GM19023 (cell line): Measurements from ENCODE around the gene LDLRAD4.

ENCODE experiments used
- ATAC-seq: cut with Tn5 transposase; IDR thresholded peaks from one replicate; pipeline ENCODE4 v1.9.1; 2021; ENCODE audit warnings: mild to moderate bottlenecking, moderate library complexity; ENCODE audit not compliant: unreplicated experiment

The LDLRAD4 gene

DNA sequence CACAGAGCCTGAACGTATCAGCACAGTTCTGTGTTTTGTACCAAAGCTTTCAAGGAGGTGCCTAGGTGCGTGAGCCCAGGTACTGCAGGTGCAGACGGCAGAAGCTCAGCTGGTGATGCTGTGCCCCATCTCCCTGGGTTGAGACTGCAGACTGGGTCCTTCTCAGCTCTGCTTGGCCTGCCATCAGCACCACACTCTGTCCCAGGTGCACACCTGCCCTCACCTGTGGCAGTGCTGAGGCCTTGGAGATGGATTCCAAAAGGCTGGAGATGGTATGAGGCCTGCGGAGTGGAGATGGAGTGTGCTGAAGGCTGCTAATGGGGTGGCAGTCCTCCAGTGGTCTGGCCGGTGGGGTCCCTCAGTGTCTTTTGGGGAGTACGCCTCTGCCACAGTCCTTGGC is 9.3 kb downstream of the LDLRAD4 start:
- ATAC-seq: no peak

DNA sequence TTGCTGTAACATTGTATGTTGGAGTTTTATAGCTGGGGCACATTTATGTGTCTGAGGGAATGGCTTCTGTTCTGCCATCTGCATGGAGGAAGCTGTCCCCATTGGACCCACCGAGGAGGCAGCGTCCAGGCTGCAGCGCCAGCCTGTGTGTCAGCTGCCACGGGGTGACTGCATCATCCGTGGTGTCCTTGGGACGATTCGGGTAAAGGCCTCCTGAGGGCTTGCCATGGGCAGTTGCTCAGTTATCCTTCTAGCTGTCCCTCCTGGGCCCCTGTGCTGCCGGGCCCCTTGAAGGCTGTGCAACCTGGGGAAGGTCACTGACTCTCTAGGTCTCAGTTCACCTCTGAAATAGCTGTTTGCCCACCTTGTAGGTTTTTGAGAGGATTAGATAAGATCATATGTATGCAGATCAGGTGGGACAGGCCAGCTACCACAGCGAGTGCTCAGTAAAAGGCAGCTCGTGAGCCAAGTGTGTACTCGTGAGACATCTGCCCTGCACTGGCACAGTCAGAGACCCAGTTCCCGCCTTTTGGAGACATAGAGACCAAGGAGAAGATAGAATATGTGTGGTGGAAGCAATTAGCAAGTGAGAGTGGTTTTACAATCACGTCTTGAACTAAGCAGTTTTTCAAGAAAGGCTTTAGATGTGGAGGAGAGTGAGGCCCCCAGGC is 10.6 kb downstream of the LDLRAD4 start:
- no peak for ATAC-seq

DNA sequence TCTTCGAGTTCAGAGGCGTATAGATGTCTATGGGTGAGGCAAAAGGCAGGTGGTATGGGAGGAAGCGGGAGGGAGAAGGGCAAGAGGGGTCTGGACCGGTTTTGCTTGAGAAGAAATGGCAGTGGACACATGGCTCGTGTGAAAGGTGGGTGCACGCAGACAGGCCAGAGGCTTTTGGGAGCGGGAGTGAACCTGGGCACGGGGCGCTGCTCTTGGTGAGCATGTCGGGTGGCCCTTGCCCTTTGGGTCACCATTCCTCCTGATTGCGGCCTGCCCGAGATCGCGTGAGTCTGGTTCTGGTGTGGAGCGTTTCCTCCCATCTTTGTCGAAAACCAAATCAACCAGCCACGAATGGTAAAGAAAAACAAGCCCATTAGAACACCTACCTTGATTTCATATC is 12.6 kb downstream of the LDLRAD4 start:
- no peak for ATAC-seq

DNA sequence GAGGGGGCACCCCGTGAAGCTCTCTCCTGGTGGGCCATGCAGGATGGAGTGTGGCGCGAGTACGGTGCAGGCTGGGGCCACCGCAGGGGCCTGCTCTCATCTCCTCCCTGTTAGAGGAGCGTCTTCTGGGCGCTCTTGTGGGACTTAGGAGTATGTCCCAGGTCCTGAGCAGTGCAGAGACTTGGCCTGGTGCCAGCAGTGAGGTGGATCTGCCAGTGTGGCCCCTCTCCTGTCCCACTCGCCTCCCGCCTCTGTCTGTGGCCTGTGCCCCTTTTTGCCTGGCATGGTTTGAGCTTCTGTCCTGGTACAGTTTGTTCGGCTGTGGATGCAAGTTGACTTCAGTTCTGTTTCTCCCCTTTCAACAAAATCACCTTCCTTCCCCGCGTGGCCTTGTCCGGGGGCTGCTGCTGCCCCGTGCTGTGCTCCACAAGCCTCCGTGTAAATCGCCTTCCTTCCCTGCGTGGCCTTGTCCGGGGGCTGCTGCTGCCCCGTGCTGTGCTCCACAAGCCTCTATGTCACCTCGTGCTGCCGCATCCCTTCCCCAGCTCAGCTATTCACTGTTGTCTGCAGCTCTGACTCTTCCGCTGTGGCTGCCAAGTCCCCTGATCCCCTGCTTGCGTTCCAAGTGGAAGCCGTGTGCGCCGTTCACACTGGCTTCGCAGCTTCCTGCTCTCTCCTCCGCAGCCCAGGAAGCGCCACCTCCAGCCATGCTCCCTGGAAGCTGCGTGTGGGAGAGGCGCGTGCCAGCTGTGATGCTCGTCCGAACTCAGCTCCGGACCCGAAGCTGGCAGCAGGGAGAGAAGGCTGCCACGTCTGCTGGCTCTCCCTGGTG is 13.7 kb downstream of the LDLRAD4 start:
- no peak for ATAC-seq

DNA sequence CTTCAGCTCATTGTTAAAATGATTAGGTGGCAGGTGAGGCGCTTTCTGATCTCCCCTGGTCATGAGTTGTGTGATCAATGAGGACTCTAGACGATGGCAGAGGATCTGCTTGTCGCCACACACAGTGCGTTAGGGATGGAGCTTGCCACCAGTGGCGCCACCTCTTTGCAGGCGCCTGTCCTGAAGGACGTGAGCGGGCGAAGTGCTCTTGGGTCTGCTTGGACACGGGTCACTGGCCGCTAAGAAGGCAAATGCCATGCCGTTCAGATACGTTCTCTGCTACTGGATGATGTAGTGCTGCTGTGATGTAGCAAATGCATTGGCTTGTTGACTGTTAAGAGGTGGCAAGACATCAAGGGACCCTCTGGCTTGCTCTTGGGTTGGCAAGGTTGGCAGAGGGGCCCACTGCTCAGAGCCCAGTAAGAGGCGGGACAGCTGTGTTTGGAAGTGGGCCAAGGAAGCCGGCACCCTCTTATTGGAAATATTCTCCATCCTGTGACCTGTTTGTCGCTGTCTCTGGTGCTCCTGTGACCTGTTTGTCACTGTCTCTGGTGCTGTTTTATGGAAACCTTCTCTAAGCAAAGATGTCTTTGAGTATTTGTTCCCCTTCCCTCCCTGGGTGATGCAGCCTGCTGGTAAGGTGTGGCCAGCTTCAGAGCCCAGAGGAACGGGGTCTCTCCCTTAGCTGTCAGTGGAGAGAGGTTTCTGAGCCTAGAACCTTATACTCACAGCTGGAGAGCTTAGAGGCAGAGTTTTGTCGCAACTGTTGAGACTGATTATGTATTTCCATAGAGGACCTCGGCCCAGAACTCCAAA is 14.6 kb downstream of the LDLRAD4 start:
- ATAC-seq: no peak

DNA sequence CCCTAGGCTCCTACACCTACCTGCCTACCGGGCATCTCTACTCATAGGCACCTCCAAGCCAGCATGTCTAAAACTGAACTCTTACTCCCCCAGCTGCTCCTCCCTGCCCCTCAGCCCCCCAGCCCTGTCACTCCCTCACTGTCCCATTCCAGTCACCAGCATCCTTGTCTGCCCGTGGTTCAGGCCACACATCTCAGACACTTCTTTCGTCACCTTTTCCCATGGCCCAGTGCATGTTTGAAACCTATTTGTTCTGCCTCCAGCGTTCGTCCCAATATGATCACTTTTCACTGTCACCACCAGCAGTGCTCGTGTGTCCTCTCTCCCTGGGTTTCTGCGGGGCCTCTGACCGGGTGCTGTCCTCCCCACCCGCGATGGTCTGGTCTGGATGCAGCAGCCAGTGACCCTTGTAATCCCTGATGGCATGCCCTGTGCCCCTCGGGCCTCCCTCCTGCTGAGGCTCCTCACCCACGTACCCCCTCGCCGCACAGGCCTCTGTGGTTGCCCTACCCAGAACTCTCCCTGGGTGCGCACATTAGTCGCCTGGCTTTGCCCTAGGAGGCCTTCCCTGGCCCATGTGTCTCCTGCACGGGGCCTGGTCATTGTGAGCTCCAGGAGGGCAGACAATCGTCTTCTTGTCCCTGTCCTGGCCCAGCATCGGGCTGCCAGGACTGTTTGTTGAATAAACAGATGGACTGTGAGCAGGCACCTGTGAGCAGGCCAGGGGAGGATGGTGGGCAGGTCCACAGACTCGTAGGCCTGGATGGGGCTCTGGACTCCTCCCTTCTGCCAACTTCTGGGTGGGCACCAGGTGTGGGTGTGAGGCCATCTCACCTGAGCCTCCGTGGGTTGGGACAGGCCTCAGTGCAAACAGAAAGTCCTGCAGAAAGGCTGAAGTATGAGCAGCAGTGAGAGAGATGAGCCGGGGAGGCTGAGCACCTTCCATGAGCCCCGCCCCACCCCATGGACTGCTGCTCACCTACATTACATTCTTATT is 15.5 kb downstream of the LDLRAD4 start:
- no peak for ATAC-seq

DNA sequence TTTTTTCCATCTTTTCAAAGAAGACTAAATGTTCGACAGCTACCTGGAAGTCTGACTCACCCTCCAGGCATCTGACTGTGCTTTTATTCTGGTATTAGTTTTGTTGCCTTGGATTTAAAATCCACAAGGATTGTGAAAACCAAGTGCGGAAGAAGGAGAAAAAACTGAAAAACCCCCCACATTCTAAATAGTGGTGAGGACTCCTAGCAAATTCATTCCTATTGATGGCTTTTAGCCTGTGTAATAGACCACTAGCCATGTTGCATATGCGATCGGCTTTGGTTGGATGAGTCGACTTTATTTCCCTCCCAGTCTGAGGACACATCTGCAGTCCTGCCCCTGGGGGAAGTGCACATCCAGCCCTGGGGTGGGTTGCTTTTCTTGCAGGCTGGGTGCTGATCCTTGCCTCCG is 16.9 kb downstream of the LDLRAD4 start:
- ATAC-seq: no peak

DNA sequence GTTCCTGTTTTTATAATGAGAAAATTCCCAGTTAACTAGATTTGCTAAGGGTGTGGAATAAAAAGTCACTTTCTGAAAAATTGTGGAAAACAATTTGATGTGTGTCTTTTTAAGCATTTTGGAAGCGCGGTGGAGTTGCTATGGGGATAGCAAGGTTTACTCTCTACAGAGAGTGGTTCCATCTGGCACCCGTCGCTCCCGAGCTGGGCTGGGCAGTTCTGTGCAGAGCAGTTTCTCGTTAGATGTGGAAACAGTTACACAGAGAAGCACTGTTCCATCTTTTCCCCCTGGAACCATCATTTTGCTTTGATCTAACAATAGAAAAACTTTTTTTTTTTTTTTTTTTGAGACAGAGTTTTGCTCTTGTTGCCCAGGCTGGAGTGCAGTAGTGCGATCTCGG is 17.4 kb downstream of the LDLRAD4 start:
- ATAC-seq: no peak

DNA sequence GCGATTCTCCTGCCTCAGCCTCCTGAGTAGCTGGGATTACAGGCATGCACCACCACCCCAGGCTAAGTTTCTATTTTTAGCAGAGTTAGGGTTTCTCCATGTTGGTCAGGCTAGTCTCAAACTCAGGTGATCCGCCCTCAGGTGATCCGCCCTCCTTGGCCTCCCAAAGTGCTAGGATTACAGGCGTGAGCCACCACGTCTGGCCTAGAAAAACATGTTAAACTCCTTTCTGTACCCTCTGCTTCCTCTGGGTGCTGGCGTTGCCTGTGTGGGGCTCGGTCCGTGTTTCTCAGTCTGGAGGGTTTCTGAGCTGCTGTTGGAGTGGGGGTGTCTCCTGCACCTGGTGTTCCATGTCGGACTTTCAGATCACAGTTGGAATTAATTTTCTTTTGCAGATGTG is 17.9 kb downstream of the LDLRAD4 start:
- no peak for ATAC-seq

DNA sequence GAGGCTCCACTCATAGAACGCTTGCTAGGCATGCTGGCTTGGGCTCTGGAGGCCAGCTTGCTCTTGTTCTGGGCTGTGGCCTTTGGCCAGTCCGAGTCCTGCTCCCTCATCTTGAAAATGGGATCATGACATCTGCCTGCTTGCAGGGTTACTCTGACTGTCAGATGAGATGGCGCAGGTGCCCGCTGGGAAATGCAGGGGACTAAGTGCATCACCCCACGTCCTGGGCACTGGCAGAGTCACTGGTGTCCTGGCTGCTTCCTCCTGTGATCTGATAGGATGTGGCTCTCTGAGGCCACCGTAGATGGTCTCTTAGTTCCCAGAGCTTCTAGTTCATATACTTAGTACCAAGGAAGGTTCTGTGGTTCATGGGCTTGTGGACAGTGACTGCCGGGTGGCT is 18.5 kb downstream of the LDLRAD4 start:
- no peak for ATAC-seq

DNA sequence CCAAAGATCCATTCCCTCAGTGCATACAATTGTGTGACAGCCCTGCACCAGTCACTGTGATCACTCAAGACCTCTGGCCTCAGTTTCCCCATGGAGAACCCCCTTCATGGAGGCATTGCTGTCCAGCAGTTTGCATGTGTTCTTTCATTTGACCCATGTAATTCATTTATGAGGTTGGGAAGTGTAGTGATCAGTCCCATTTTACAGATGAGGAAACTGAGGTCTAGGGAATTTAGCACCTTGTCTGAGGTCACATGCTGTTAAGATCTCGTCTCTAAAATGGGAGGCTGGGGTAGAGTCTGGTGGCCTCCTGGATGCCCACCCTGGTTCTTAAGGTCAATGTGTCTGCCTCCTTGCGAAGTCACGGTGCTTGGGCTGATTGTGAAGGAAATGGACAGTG is 19.1 kb downstream of the LDLRAD4 start:
- ATAC-seq: no peak

DNA sequence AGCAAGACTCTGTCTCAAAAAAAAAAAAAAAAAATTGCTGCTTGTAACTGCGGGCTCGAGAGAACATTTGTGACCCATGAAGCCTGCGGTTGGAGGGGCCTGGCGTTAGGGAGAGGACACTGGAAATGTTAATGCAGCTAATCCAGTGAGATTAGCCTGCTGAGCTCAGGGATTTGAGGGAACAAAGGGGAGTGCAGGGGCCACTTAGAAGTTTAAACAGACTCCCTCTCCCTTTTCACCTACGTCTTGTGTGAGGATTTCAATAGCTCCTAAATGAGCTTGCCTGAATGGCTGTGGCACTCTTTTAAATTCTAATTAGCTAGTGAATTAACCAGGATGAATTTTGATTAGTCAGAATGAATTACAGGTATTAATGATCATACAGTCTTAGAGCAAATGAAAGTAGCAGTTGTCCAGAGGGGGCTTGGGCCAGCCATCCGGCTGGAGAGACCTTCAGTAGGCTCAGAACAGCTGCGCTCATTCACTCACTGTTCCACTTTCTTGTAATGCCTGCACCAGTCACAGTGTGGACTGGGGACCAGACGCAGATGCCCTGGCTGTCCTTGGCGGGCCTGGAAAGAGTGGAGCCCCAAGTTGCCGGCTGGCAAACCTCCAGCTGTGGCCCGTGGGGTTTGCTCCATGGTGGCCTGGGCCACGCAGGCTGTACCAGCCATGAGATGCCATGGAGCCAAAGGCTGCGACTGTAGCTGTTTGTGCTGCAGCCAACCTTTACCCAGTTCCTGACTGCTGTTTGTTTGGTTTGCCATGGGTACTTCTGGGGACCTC is 20.8 kb downstream of the LDLRAD4 start:
- no peak for ATAC-seq

DNA sequence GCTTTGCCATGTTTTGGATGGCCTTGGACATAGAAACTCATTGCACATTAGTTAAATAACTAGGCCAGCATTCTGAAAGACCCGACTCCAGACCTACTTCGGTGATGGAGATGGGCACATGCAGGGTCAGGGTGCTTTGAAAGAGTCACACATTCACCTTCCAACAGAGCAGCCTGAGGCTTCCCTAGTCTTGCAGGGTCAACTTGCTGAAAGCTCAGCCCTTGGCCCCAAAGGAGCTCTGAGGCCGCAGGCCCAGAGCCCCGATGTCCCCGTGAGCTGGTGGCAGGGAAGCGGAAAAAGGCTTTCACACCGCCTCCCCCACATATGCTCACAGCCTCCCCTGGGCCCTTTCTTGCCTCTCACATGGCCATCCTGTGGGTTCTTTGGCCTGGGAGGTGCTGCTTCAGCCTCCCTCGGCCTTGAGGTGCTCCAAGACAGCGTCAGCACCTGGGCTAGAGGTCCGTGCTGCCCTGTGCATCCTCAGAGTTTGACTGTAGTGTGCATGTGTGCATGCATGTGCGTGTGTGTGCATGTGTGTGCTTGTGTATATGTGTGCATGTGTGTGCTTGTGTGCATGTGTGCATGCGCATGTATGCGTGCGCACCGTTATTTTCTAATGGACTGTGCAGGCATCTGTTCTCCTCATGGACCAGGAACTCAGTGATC is 21.6 kb downstream of the LDLRAD4 start:
- ATAC-seq: no peak

DNA sequence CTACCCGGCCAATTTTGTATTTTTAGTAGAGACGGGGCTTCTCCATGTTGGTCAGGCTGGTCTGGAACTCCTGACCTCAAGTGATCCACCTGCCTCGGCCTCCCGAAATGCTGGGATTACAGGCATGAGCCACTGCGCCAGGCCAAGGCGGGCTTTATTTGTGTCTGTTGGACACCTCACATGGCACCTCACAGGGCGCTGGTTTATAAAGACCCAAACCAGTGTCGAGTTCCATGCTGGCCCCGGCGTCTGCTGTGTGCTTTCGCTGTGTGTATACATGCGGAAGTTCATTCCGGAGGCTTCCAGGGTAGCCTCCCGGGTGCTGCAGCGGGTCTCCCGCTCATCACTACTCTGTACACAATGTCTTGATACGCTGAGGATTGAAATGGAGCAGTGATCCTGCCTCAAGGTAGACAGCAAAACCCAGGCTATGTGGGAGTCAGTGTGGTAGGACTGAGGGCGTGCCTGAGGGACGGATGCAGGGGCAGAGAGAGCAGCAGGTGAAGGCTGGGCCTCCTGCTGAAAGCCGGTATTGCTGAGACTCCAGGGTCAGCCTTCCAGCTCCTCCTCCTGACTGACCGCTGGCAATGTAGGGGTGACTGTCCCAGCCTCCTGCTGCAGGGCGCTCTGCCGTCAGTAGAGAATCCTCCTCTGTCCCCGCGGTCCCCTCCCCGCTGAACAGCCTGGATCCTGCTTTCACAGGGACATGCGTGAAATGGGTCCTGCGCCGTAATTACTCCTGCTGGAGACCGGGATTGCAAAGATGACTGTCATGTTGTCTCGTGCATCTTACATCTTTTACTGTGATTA is 22.7 kb downstream of the LDLRAD4 start:
- ATAC-seq: no peak

DNA sequence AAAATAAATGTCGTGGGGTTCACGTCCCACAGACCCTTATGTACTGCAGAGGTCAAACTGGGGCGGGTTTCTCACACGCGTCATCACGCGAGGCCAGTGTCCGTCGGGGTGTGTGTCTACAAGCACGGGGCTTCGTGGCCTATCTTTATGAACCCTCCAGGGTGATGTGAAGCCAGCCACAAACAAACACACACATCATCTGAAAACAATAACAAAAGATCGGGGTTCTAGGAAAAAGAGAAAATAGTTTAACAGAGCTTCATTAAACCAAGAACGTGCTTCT is 23.3 kb downstream of the LDLRAD4 start:
- ATAC-seq: no peak

DNA sequence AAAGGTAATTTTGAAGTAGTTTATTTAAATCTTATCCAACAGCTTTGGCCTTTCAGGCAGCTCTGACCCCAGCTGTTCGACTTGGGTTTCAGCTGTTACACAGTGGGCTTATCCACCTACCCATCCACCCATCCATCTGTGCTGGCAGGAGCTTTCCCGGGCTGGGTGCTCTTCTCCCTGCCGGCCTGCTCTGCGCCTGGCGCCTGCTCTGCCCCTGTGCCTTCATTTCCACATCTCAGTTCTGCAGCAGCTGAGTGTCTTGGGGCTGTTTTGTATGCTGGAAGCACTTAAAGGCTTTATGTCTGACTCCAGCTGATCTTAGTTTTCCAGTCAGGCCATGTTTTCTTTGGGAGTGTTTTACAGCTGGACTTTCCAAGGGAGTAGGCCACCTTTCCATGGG is 24.2 kb downstream of the LDLRAD4 start:
- no peak for ATAC-seq

DNA sequence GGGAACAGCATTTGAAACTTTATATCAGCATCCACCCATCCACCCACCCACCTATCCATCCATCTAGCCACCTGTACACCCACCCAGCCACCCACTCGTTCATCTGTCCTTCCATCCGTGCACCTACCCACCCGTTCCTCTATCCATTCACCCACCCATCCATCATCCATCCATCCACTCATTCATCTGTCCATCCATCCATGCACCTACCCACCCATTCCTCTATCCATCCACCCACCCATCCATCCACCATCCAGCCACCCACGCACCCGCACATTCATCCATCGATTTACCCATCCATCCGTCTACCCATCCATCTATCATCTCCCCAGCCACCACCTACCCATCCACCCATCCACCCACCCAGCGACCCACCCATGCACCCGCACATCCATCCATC is 24.8 kb downstream of the LDLRAD4 start:
- no peak for ATAC-seq

DNA sequence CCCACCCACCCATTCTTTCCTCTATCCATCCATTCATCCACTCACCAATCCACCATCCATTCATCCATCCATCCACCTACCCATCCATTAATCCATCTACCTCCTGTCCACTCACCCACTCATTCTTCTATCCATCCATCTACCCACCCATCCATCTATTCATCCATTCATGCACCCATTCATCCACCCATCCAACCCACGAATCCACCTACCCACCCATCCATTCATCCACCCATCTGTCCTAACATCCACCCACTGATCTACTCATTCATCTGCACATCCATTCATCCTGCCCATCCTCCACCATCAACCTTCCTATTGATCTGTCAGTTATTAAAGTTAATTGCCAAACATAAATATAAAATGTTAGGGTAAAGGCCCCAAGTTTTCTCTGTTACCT is 25.6 kb downstream of the LDLRAD4 start:
- no peak for ATAC-seq
